Erythroblast (primary cell): ENCODE measurements around the gene ZNF653.

Experiments
- DNase-seq, 2 experiments: peaks; one replicate each; lab custom pipeline; 2025; lab: John Stamatoyannopoulos, UW
- GATA1 ChIP-seq: IDR thresholded peaks from 2 replicates; pipeline ENCODE4 v1.6.1; 2011; ENCODE audit warnings: low read depth, mild to moderate bottlenecking, control low read depth, low read length, moderate library complexity
- POLR2A ChIP-seq: IDR thresholded peaks from 2 replicates; pipeline ENCODE4 v1.6.1; 2011; ENCODE audit warnings: mild to moderate bottlenecking, low read length

The ZNF653 gene

DNA sequence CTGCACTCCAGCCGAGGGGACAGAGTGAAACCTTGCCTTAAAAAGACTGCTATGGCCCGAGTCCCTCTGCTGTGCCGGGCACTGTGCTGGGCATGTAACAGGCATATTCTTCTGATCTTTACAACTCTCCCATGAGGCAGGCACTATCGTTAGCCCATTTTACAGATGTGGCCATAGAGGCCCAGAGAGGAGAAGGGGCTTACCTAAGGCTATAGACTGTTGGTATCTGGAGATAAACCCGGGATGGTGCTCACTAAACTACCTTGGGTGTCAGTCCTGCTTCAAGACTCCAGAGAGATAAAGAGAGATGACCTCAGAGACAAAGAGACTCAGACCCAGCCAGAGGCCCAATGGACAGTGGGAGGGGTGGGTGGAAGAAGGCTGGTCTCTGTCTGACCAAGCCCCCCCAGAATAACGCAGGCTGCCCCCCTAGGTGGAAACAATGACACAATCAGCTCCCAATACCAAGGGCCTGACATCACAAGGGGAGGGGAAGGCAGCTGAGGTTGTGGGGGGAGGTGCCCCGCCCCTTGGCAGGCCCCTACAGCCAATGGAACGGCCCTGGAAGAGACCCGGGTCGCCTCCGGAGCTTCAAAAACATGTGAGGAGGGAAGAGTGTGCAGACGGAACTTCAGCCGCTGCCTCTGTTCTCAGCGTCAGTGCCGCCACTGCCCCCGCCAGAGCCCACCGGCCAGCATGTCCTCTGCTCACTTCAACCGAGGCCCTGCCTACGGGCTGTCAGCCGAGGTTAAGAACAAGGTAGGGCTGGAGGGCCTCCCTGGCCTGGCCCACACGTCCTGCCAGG is 32.8 kb upstream of the ZNF653 start, which contains the start of gene CNN1:
Gene CNN1, plus strand, starts transcription at position 620 of the 805 bp plus-strand sequence. Its CDS starts 77 bp downstream, at position 697.
- TF ChIP-seq POLR2A (no peak), GATA1 (no peak)
- peak in 1 of 2 experiments; percentile 65 for DNase-seq

DNA sequence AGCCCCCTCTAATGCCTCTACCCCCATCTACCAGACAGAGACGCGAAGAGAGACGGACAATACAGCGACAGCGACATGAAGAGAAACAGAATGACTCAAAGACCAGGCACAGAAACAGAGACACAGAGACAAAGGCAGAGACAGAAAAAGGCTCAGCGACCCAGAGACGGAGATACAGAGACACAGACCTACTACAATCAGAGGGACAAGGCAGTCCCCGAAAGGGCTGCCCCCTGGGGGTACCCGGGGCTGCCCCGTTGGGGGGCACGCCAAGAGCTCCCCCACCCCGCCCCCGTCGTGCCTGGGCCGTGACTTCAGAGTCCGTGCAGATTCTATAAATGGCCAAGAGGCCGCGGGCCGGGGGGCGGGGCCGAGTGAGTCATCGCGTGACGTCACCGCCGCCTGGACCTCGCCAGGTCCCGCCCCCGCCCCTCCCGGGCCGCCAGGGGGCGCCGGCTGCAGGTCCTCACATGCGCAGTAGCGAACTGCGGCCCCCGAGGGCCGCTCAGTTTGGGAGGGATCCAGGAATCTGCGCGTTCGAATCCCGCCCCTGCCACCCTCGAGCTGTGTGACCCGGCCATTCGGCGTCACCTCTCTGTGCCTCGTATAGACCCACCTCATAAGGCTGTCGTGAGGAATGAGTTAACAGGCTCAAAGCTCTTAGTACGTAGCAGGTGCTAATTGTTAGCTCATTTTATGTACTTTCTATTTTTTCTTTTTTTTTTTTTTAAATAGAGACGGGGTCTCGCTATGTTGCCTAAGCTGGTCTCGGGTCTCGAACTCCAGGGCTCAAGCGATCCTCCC is 30.4 kb upstream of the ZNF653 start:
- DNase-seq: peak; percentile 94 to 97
- TF ChIP-seq POLR2A (peak; percentile 20), GATA1 (no peak)

DNA sequence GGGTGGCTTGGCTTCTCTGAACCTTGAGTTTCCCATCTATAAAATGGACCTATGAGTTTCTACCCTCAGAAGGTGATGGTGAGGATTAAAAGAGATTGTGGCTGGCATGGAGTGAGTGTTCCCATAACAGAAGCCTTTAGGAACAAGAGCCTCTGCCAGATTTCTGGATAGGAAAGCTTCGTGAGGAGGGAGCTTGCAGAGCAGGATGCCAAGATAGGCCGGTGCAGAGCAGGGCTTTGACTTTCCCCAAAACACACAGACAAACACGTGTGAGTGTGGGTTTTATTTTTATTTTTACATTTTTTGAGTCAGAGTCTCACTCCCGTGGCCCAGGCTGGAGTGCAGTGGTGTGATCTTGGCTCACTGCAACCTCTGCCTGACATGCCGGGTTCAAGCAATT is 29.3 kb upstream of the ZNF653 start:
- TF ChIP-seq GATA1: no peak
- no peak for TF ChIP-seq POLR2A
- DNase-seq: no peak

- DNase-seq: no peak
- no peak for TF ChIP-seq GATA1
These were observed 28.9 kb upstream of the ZNF653 start for GRCh38 chr19:11534538-11534937.

DNA sequence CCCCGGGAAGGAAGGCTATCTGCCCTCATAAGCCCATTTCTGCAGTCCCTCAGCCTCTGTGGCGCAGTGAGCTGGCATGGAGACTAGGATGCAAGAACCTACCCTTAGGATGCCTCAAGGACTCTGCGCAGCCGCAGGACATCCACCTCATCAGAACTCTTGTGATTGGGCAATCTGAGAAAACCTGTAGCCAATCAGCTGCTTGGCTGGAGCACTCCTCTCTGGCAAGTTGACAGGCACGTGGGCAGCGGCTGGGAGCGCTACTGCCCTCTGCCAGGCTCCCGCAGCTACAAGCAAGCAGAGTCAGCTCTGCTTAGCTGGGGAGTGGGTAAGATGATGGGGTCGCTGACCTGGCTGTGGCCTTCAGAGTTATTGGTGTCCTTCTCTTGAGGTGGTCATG is 24.8 kb upstream of the ZNF653 start:
- no peak for TF ChIP-seq GATA1
- no peak for TF ChIP-seq POLR2A
- peak; percentile 84 to 89 for DNase-seq

- peak; percentile 97 for DNase-seq
- TF ChIP-seq GATA1 (no peak), POLR2A (peak; percentile 55)
These were observed 23.1 kb upstream of the ZNF653 start, which contains the start of gene ECSIT for GRCh38 chr19:11528551-11529341. Gene ECSIT (minus strand): TSS chr19:11529134. CDS start chr19:11519170, 9,964 bp downstream.

DNA sequence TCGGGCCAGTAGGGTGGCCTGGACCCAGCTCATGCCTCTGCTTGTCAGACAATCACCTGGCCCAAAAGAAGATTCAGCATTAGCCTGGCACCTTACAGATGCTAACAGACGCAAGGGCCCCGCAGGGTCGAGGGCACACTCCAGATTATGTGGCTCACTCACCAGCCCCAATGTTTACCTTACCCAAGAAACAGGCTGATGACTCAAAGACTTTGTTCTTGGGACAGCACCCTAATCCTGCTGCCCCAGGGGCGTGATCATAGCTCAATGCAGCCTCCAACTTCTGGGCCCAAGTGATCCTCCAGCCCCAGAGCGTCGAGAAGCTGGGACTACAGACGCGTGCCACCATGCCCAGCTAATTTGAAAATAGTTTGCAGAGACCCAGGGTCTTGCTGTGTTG is 13.5 kb upstream of the ZNF653 start:
- no peak for DNase-seq
- TF ChIP-seq GATA1 (no peak), POLR2A (no peak)

DNA sequence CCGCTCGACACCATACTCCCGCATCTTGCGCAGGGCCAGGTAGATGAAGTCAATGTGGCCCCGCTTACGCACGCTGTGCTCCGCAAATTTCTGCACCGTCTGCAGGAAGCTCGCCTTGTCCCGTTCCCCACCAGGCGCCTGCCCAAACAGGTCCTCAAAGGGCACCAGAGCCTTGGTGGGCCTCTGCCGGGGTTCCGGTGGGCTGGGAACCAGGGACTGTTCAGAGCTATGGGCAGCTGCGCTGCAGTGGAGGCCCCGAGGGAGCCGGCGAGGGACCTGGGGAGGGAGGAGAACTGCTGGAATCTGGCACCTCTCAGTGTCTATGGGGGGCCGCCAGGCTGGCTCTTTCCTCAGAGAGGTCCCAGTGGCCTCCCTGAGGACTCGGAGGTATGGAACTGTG is 8.3 kb upstream of the ZNF653 start:
- no peak for TF ChIP-seq POLR2A
- no peak for DNase-seq

GRCh38 chr19:11510444-11510843 is 4.8 kb upstream of the ZNF653 start:
- TF ChIP-seq POLR2A: no peak
- TF ChIP-seq GATA1: no peak
- no peak for DNase-seq

DNA sequence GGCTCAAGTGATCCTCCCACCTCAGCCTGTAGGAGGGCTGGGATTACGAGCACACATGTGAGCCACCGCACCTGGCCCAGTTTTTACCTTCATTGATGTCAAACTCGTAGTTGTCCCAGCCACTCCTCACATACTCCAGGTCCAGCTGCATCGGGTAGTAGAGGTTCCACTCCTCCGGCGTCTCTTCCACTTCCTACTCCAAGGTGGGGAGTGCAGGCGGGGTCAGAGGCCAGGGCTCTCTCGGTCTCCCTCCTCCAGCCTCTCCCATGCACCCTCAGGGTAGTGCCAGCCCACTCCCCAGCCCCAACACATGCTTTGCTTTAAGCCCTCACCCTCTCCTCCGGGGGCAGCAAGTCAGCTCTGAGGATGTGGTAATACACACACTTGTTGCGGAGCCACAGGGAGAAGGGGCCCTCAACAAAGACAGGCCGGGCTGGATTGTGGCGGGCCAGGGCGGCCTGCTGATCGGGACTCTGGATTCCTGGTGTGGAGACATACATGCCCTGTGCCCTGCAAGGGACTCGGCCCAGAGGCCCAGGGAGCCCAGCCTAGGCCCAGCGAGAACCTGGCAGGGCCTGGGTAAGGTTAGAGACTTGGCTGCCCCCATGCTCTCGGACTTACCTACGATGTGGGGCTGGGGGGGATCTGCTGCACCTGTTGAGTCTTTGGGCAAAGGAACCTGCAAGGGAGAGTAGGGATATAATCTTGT is 1.9 kb upstream of the ZNF653 start:
- TF ChIP-seq GATA1 (no peak), POLR2A (no peak)
- DNase-seq: no peak

DNA sequence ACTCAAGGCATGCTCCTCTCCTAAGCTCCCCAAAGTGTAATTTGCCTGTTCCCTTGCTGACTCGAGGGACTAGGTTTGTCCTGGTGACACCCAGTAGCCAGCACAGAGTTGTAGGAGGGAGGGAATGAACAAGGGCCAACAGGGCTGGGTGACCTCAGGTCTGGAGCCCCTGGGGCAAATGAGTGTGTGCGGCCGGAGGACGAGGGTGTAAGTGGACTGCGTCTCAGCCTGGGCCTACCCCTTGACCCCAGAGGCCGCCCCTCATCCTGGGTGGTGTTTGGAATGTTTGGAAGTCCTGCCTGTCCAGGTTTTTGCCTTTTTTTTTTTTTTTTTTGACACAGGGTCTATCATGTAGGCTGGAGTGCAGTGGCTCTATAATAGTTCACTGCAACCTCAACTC is 1.3 kb upstream of the ZNF653 start:
- DNase-seq: no peak
- TF ChIP-seq POLR2A (no peak), GATA1 (no peak)

DNA sequence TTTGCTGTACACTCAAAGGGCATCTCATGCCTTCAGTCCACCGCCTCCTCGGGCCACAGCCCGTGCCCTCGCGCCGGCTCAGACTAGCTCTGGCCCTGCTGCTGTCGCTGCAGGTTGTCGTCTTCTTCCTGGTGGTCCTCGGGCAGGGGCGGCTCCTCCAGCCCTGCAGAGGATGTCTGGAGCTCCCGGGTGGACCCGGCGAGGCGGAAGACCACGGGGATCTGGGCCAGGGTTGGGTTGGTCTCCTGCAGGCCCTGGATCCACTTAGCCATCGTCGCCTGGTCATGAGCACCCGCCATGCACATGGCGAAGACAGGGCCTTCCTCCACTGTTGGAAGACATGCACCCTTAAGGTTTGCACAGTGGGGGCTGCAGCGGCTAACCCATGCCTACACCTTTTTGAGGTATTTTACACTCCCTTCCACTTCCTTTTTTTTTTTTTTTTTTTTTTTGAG is 489 bp upstream of the ZNF653 start:
- no peak for DNase-seq
- no peak for TF ChIP-seq POLR2A
- no peak for TF ChIP-seq GATA1

- DNase-seq: peak; percentile 96 to 97
- TF ChIP-seq GATA1 (no peak), POLR2A (no peak)
These were observed 571 bp downstream of the ZNF653 start for GRCh38 chr19:11505032-11505503.
